Measurements from ENCODE around the gene DNAH14. TPM values are rescaled to one million over a fixed set of nuclear protein-coding genes. Genes with fewer than 3 reads are reported as not detected.

Gene DNAH14
- total RNA-seq, 2 experiments from 2014 or later = 1.8 to 2.3 TPM

GRCh38 chr1:225063722-225064121 is 134.2 kb downstream of the DNAH14 start:
- H3K36me3 Mint-ChIP-seq (ENCODE audit: low read depth) = no peaks in the 10 kb centered on the region
- TF ChIP-seq, protein P1, sequence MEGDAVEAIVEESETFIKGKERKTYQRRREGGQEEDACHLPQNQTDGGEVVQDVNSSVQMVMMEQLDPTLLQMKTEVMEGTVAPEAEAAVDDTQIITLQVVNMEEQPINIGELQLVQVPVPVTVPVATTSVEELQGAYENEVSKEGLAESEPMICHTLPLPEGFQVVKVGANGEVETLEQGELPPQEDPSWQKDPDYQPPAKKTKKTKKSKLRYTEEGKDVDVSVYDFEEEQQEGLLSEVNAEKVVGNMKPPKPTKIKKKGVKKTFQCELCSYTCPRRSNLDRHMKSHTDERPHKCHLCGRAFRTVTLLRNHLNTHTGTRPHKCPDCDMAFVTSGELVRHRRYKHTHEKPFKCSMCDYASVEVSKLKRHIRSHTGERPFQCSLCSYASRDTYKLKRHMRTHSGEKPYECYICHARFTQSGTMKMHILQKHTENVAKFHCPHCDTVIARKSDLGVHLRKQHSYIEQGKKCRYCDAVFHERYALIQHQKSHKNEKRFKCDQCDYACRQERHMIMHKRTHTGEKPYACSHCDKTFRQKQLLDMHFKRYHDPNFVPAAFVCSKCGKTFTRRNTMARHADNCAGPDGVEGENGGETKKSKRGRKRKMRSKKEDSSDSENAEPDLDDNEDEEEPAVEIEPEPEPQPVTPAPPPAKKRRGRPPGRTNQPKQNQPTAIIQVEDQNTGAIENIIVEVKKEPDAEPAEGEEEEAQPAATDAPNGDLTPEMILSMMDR (IDR thresholded peaks at IDR 0.05) = no peak
- ChIA-PET POLR2A (no interaction called here), CTCF (no interaction called here)
- H3K9me3 Mint-ChIP-seq = no peaks in the 10 kb centered on the region
- no peak overlapping the region for H3K4me3 Mint-ChIP-seq
- H3K27ac Mint-ChIP-seq = no peak overlapping the region
- peaks cover 2% of the 10 kb centered on the region for H3K27me3 Mint-ChIP-seq
- ATAC-seq (no peak), DNase-seq (no peak)
- H3K4me1 Mint-ChIP-seq (ENCODE audit: low read depth) = no peaks in the 10 kb centered on the region
- intact Hi-C loops (cut with micrococcal nuclease) = no loop called here

DNA sequence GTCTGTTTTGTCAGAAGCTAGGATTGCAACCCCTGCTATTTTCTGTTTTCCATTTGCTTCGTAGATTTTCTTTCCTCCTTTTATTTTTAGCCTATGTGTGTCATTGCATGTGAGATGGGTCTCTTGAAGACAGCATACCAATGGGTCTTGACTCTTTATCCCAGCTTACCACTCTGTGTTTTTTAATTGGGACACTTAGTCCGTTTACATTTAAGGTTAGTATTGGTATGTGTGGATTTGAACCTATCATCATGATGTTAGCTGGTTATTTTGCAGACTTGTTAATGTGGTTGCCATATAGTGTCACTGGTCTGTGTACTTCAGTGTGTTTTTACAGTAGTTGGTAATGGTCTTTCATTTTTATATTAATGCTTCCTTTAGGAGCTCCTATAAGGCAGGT is 141.5 kb downstream of the DNAH14 start:
- peaks cover 2% of the 10 kb centered on the region for H3K36me3 Mint-ChIP-seq (ENCODE audit: low read depth)
- ATAC-seq = no peak
- CTCF ChIA-PET = no interaction called here
- POLR2A ChIA-PET = no interaction called here
- H3K4me3 Mint-ChIP-seq = no peak overlapping the region
- H3K4me1 Mint-ChIP-seq (ENCODE audit: low read depth) = no peaks in the 10 kb centered on the region
- peaks cover 27% of the 10 kb centered on the region for H3K9me3 Mint-ChIP-seq
- TF ChIP-seq, protein P1 (IDR thresholded peaks at IDR 0.05) = no peak
- DNase-seq = no peak
- H3K27me3 Mint-ChIP-seq = peaks cover 2% of the 10 kb centered on the region
- intact Hi-C loops (cut with micrococcal nuclease) = no loop called here
- H3K27ac Mint-ChIP-seq = no peak overlapping the region

DNA sequence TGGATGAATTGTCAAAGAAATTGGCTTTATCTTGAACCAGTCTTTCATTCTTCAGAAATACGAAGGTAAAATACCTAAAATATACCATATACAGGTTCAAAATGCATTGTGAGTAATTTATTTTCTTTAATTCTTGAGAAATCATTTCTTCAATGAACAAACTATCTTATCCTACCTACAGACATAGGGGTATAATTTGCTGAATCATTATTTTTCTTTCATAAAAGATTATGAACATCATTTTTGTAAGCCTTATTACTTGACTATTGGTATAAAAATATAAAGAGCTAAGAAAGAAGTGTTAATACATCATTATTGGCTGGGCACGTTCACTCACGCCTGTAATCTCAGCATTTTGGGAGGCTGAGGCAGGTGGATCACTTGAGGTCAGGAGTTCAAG is 167.7 kb downstream of the DNAH14 start:
- no peaks in the 10 kb centered on the region for H3K36me3 Mint-ChIP-seq (ENCODE audit: low read depth)
- no peak overlapping the region for H3K4me3 Mint-ChIP-seq
- DNase-seq = no peak
- TF ChIP-seq, protein P1 (IDR thresholded peaks at IDR 0.05) = no peak
- H3K4me1 Mint-ChIP-seq (ENCODE audit: low read depth) = no peaks in the 10 kb centered on the region
- peaks cover 1% of the 10 kb centered on the region for H3K27me3 Mint-ChIP-seq
- ChIA-PET CTCF (no interaction called here), POLR2A (no interaction called here)
- H3K9me3 Mint-ChIP-seq = peaks cover 2% of the 10 kb centered on the region
- intact Hi-C loops (cut with micrococcal nuclease) = no loop called here
- ATAC-seq = no peak
- no peak overlapping the region for H3K27ac Mint-ChIP-seq

GRCh38 chr1:225111000-225111399 is 181.5 kb downstream of the DNAH14 start:
- TF ChIP-seq, protein P1 (IDR thresholded peaks at IDR 0.05) = no peak
- ATAC-seq = no peak
- Mint-ChIP-seq H3K4me3 (no peak overlapping the region), H3K4me1 (ENCODE audit: low read depth) (no peaks in the 10 kb centered on the region), H3K27ac (no peak overlapping the region), H3K36me3 (ENCODE audit: low read depth) (no peaks in the 10 kb centered on the region), H3K27me3 (peaks cover 2% of the 10 kb centered on the region), H3K9me3 (no peaks in the 10 kb centered on the region)
- intact Hi-C loops (cut with micrococcal nuclease) = no loop called here
- ChIA-PET CTCF (no interaction called here), POLR2A (no interaction called here)
- no peak for DNase-seq

DNA sequence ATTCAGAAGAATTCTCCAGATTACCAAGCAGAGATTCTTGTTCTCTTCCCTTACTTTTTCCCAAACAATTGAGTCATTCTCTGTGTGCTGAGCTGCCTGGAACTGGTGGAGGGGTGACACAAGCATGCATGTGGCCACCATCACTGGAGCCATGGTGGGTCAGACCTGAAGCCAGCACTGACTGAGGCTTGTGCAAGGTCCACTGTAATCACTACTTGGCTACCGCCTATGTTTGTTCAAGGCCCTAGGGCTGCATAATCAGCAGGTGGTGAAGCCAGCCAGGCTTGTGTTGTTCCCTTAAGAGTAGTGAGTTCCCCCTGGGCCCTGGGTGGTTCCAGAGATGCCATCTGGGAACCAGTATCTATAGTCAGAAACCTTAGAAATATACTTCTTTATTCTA is 183.8 kb downstream of the DNAH14 start:
- ATAC-seq (no peak), DNase-seq (no peak)
- Mint-ChIP-seq H3K27me3 (no peaks in the 10 kb centered on the region), H3K36me3 (ENCODE audit: low read depth) (no peaks in the 10 kb centered on the region), H3K4me1 (ENCODE audit: low read depth) (no peaks in the 10 kb centered on the region), H3K27ac (no peak overlapping the region), H3K9me3 (no peaks in the 10 kb centered on the region), H3K4me3 (no peak overlapping the region)
- intact Hi-C loops (cut with micrococcal nuclease) = no loop called here
- POLR2A ChIA-PET = no interaction called here
- TF ChIP-seq, protein P1 (IDR thresholded peaks at IDR 0.05) = no peak
- CTCF ChIA-PET = no interaction called here
